ENCODE measurements around the gene MED13.
A peak's percentile ranks its signal among the peaks of the same experiment; 100 is the strongest.
"Not testable (repeated sequence)": the region's sequence is repeated elsewhere in the genome, so short reads cannot be mapped to it uniquely, and the experiment has no call there.

The MED13 gene

DNA sequence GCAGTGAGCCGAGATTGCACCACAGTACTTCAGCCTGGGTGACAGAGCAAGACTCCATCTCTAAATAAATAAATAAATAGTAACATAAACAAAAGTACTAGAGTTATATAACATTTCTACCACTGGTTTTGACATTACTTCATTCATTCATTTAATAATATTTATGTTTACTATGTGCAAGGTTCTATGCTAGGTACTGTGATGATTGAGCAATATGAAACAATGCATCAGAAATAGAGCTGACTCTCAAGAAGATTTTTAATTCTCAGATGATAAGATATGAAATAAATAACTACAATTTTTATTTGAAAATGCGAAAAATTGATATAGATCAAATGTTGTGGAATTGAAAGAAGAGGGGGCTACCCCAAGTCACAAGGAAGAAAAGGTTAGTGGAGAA lies 8.9 kb upstream of the MED13 start:
- Mint-ChIP-seq H3K9me3 (no peaks in the 10 kb centered on the region), H3K27me3 (peaks cover 7% of the 10 kb centered on the region), H3K27ac (no peak overlapping the region), H3K4me3 (no peak overlapping the region), H3K4me1 (no peaks in the 10 kb centered on the region)
- DNase-seq (no peak), ATAC-seq (no peak)

DNA sequence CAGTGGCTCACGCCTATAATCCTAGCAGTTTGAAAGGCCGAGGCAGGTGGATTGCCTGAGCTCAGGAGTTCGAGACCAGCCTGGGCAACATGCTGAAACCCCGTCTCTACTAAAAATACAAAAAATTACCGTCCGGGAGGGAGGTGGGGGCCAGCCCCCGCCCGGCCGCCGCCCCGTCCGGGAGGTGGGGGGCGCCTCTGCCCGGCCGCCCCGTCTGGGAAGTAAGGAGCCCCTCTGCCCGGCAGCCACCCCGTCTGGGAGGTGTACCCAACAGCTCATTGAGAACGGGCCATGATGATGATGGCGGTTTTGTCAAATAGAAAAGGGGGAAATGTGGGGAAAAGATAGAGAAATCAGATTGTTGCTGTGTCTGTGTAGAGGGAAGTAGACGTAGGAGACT lies 7.8 kb upstream of the MED13 start:
- H3K9me3 Mint-ChIP-seq, H3K4me1 Mint-ChIP-seq, H3K27me3 Mint-ChIP-seq, ATAC-seq, H3K27ac Mint-ChIP-seq, H3K4me3 Mint-ChIP-seq, DNase-seq: not testable (repeated sequence)

DNA sequence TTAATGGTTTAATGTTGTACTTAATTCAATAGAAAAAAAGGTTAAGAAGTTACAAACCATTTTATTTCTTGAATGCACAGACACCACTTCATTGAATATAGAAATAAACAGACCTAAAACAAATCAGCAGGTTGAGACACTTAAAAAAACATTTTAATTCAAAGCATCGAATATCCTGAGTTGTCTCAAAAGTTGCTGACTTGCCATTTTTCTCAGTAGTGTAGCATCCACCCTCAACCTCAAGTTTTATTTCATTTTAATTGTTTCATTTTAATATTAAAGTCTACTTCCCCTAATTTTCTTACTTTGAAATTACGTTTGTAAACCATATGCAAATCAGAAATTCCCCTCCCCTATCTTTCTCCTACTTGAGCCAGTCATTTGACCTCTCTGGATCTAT lies 5.8 kb upstream of the MED13 start:
- no peak for ATAC-seq
- no peak overlapping the region for H3K27ac Mint-ChIP-seq
- peaks cover 4% of the 10 kb centered on the region for H3K4me1 Mint-ChIP-seq
- H3K4me3 Mint-ChIP-seq, result no peak overlapping the region
- DNase-seq, result no peak
- H3K27me3 Mint-ChIP-seq, result no peaks in the 10 kb centered on the region
- H3K9me3 Mint-ChIP-seq, result no peaks in the 10 kb centered on the region

DNA sequence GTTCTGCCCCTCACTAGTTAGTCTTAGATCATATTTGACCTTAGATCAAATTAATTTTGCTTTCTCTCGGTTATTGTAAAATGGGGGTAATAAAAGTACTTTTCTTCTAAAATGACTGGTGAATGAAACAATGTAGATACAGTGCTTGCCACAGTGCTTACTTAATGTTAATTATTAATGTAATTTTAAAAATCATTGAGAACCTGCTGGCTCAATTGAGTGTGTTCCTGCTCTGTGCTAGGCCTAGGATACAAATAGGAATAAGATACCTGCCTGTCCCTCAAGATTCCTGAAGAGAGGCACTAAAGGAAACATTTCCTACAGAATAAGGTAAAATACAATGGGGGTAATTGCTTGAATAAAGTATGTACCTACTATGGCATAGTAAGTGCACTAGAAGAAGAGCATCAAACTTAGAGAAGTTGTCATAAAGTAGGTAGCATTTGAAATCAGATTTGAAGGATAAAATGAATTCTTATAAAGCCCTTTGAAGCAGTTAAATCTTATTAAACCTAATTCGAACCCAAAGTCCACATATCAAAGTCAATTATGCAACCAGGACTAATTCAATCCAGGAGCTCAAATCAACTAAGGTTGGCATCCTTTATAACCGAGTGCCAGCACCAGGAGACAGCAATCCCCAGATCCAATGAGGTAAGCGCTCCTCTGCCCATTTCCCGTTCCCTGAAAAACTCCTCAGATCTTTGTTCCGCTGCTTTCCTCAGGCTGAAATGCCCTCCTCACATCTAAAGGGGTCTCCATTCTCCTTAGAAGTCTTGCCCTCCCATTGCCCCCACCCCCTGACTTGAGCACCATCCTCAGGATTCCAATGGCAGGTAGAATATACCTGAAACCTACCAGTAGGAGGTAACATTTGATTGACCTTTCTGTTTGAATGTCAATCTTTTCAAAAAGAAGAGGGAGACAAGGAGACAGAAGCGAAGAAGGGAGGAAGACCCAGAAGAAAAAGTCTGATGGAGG lies 2.4 kb upstream of the MED13 start:
- Mint-ChIP-seq H3K9me3 (no peaks in the 10 kb centered on the region), H3K4me1 (peaks cover 21% of the 10 kb centered on the region), H3K27me3 (no peaks in the 10 kb centered on the region), H3K4me3 (no peak overlapping the region), H3K27ac (no peak overlapping the region)
- ATAC-seq (no peak), DNase-seq (no peak)

DNA sequence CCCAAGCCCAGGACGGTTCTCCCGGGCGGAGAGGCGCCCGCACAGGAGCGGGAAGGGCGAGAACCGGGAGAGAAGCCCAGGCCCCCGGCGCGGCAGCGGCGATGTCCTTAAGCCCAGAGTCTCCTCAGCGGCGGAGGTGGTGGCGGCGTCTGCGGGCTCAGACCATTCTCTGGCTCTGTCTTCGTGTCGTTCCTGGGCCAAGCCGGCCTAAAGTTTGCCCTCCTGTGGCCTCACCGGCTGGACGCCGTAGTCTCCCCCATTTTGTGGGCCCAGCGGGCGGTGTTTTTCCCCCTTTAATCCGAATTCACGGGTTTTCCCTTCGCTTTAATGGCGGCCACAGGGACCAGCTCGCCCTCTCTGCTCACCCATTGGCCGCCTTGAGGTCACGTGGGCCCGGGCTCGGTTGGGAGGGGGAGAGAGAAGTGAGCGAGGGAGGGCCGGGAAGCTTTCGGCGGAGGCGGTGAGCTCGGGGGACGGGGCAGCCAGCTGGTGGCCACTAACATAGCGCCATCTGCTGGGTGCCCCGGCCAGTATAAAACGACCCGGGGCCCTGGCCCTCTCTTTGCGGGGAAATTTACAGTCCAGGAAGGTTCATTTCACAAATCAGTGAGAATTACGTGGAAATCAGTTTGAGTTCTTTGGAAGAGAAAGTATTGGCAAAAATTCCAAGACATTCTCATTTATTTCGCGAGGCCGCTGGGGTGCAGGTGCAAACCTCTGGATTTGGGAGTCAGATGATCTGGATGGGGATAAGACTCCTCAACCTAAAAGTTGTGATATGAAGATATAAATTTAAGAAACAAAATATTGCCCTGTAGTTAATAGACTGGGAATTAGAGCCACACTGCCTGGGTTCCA lies 762 bp upstream of the MED13 start:
- no peaks in the 10 kb centered on the region for H3K27me3 Mint-ChIP-seq
- peaks cover 31% of the 10 kb centered on the region for H3K4me1 Mint-ChIP-seq
- DNase-seq (peak; percentile 97 to 99), ATAC-seq (peak; percentile 96)
- no peaks in the 10 kb centered on the region for H3K9me3 Mint-ChIP-seq
- H3K4me3 Mint-ChIP-seq, result peak overlapping the region; percentile 92 to 94
- peak overlapping the region; percentile 99 for H3K27ac Mint-ChIP-seq

DNA sequence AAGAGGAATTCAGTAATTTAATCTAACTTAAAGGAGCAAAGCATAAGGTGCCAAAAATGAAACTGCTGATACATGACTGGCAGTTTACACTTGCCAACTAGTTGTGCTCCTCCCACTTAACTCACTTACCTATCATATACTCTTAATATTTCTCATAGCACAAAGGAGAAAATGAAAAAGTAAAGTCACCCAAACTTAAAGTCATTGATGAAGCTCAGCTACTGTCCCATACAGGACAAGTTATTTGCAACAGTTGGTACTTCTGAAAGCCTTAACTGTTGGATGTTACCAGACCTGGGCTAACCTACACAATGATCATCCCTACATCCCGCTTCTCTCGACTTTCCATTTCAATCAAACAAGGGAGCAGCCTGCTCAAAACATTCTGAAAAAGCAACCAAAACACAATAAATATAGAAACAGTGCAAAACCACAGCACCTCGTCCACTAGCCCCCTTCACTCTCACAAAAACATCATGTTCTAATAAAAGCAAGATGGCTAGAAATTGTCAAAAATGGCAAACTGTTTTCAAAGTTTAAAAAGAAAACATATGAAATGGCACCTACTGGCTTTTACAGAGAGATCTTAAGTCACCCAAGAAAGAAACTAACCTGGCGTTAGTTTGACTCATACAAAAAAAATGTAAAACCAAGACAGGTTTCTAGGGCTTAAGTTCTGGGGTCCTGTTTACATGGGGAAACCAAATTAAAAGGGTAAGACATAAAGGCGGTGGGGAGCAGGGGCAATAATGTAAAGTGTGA lies 868 bp downstream of the MED13 start:
- peak overlapping the region; percentile 98 to 99 for H3K27ac Mint-ChIP-seq
- peak; percentile 15 for ATAC-seq
- peaks cover 46% of the 10 kb centered on the region for H3K4me1 Mint-ChIP-seq
- DNase-seq, result no peak
- no peaks in the 10 kb centered on the region for H3K27me3 Mint-ChIP-seq
- H3K9me3 Mint-ChIP-seq, result no peaks in the 10 kb centered on the region
- peak overlapping the region; percentile 80 to 99 for H3K4me3 Mint-ChIP-seq

DNA sequence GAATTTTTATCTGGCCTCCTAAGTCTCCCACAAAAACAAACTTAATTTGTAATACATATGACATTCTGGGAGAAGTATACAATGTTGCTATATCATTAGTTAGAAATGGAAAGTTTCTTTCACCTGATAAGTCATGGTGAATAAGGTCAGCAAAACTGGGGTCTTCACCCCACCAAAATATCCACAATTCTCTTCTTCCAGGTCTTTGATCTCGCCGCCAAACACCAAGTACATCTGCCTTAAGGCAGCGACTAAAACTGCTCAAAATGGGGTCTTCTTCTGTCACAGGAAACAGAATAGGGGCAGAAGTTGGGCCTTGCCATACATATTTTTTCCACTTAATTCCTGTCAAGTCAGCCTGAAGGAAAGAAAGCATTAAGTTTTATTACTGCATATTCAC lies 2.1 kb downstream of the MED13 start:
- Mint-ChIP-seq H3K27me3 (no peaks in the 10 kb centered on the region), H3K9me3 (no peaks in the 10 kb centered on the region), H3K27ac (peak overlapping the region in 1 of 2 donors; percentile 89), H3K4me3 (peak overlapping the region; percentile 80 to 99), H3K4me1 (peaks cover 59% of the 10 kb centered on the region)
- ATAC-seq, result no peak
- DNase-seq, result no peak

DNA sequence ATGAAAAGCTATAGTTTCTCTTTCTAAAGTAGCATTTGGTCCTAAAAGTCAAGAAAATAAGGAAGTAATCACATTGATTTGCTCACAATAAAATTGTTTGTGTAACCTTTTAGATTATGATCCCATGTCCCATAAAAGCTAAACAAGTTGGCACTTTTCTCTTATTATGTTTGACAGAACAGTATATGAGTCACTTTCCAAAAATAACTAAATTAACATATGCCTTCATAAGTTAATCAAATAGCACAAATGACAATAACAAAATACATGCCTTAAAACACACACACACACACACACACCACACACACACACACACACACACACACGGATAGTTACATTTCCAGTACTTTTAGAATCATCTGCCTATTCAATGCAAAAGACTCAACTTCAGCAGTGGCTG lies 2.8 kb downstream of the MED13 start:
- H3K9me3 Mint-ChIP-seq, result no peaks in the 10 kb centered on the region
- H3K4me3 Mint-ChIP-seq, result peak overlapping the region; percentile 80 to 99
- H3K27ac Mint-ChIP-seq, result peak overlapping the region in 1 of 2 donors; percentile 29
- ATAC-seq (no peak), DNase-seq (no peak)
- no peaks in the 10 kb centered on the region for H3K27me3 Mint-ChIP-seq
- H3K4me1 Mint-ChIP-seq, result peaks cover 62% of the 10 kb centered on the region

DNA sequence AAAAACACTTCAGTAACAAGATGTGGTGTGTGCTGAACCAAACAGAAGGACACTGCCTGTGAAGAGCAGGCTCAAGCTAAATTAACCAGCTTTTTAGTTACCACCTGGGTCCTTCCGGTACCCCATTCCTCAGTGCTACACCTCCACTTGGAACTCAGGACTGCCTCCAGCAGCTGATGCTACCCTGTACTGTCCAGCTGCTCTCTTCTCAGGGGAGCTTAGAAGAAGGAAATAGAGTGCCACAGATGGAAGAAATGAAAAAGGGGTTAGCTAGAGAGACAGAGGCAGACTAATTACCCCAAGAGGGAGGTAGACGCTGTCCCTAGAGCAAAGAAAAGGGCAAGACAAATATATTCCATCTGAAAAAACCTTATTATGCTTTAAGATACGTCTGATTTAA lies 5.7 kb downstream of the MED13 start:
- H3K27me3 Mint-ChIP-seq, result no peaks in the 10 kb centered on the region
- H3K4me3 Mint-ChIP-seq, result peak overlapping the region in 1 of 2 donors; percentile 20
- no peaks in the 10 kb centered on the region for H3K9me3 Mint-ChIP-seq
- peaks cover 67% of the 10 kb centered on the region for H3K4me1 Mint-ChIP-seq
- ATAC-seq (no peak), DNase-seq (no peak)
- H3K27ac Mint-ChIP-seq, result no peak overlapping the region

DNA sequence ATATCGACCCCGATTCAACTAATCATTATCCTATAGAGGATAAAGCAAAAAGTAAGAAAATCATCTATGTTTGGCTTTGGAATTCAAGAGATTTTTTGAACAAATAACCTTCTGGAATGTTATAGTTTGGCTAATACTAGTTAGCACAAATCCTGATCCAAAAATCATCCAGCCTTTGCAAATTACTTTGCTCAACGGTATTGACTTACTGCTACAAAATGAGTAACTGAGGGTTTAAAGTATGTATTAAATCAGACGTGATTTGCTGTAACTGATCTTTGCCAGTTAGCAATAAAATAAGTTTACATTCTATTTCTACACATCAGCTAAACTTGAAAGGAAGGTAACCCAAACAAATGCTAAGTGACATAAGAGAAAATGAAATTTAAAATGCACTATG lies 6.5 kb downstream of the MED13 start:
- Mint-ChIP-seq H3K27me3 (no peaks in the 10 kb centered on the region), H3K27ac (no peak overlapping the region), H3K4me3 (no peak overlapping the region), H3K4me1 (peaks cover 63% of the 10 kb centered on the region), H3K9me3 (no peaks in the 10 kb centered on the region)
- DNase-seq, result no peak
- no peak for ATAC-seq

DNA sequence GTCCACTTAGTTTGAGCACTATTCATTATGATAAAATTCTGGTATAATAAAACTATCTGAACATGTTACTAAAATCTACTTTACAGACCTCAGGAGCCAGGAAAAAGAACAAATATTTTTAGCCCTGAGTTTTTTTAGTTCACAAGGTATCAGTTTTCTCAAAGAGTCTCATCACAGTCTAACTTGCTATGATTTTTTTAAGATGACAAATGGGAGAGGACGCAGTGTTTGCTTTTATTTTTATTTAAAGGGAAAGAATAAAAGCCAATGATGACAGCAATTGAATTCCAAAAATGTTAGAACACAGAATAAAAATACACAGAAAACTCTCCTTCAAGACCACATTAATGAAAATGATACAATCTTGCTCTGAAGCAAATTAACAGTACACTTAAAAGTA lies 7.4 kb downstream of the MED13 start:
- ATAC-seq, result no peak
- Mint-ChIP-seq H3K4me1 (peaks cover 63% of the 10 kb centered on the region), H3K9me3 (no peaks in the 10 kb centered on the region), H3K27me3 (no peaks in the 10 kb centered on the region), H3K4me3 (no peak overlapping the region), H3K27ac (peak overlapping the region in 1 of 2 donors; percentile 12)
- no peak for DNase-seq

DNA sequence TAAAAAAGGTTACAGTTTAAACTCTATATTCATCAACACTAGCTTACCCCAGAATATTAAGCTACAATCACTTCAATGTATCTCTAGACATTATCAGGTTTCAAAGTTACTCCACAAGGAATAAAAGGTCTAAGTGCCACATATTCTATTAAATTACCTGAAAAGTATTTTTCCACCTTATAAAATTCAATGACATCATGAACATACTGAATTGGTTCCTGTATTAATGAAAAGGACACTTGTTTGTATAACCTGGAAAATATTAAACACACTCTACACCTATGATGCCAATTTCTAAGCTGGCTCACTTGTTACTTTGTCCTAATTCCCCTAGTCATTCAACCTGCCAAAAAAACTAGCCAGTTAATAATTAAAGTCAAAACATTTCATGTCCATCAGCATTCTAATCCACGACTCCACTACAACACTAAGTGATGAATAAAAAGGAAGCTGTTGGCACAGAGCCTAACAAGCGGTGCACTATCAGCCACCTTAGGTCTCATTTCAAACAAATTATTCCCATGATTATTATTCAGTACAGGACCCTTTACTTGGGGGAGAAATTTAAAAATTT lies 12.2 kb downstream of the MED13 start:
- H3K4me3 Mint-ChIP-seq, result no peak overlapping the region
- H3K9me3 Mint-ChIP-seq, result no peaks in the 10 kb centered on the region
- peaks cover 48% of the 10 kb centered on the region for H3K4me1 Mint-ChIP-seq
- no peaks in the 10 kb centered on the region for H3K27me3 Mint-ChIP-seq
- no peak for DNase-seq
- peak overlapping the region in 1 of 2 donors; percentile 11 for H3K27ac Mint-ChIP-seq
- no peak for ATAC-seq

DNA sequence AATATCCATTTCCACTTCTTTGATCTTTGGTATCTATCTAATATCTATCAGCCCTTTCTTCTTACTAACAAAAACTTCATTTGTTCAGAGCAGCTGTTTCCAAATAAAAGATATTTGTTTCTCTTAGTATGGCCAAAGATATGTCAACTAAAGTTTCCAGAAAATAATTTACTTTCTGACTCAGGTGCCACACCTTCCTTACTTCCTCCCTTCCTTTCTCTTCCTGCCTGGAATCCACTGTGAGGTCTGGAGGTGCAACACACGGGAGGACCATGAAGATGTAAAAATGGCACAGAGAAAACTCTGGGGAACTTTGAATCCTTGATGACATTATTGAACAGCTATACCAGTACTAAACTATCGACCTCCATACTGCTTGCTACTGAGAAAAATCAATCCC lies 14.0 kb downstream of the MED13 start:
- H3K4me3 Mint-ChIP-seq, result no peak overlapping the region
- H3K27ac Mint-ChIP-seq, result no peak overlapping the region
- H3K4me1 Mint-ChIP-seq, result peaks cover 46% of the 10 kb centered on the region
- DNase-seq (no peak), ATAC-seq (no peak)
- no peaks in the 10 kb centered on the region for H3K9me3 Mint-ChIP-seq
- no peaks in the 10 kb centered on the region for H3K27me3 Mint-ChIP-seq

DNA sequence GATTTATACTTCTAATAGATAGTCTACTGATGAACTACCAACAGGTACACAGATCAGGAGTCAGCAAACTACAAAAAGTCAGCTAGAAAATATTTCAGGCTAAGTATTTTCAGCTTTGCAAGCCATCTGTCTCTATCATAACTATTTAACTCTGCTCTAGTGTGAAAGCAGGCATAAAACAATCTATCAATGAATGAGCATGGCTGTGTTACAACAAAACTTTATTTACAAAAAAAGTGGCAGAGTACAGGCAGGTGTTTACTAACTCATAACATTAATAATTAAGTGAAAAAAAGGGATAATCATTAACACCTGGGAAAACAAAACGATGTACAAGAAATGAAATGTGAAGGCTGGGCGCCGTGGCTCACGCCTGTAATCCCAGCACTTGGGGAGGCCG lies 15.8 kb downstream of the MED13 start:
- ATAC-seq (no peak), DNase-seq (no peak)
- Mint-ChIP-seq H3K4me3 (no peak overlapping the region), H3K9me3 (no peaks in the 10 kb centered on the region), H3K4me1 (peaks cover 44% of the 10 kb centered on the region), H3K27ac (peak overlapping the region in 1 of 2 donors; percentile 48), H3K27me3 (no peaks in the 10 kb centered on the region)

DNA sequence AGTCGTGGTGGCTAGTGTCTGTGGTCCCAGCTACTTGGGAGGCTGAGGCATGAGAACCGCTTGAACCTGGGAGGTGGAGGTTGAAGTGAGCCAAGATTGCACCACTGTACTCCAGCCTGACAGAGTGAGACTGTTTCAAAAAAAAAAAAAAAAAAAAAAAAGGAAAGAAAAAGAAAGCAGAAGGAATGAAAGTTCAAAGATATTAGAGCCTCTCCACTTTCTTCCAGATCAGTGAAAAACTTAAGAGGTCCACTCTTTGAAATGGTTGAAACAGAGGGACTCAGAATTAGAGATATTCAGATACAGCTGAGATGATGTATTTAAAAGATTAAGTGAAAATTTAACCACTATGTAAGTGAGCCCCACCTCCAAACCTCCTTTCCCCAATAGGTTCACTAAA lies 16.8 kb downstream of the MED13 start:
- H3K9me3 Mint-ChIP-seq, result no peaks in the 10 kb centered on the region
- ATAC-seq (no peak), DNase-seq (no peak)
- no peaks in the 10 kb centered on the region for H3K27me3 Mint-ChIP-seq
- H3K4me3 Mint-ChIP-seq, result no peak overlapping the region
- H3K27ac Mint-ChIP-seq, result no peak overlapping the region
- H3K4me1 Mint-ChIP-seq, result peaks cover 46% of the 10 kb centered on the region

All from stimulated activated naive CD8-positive, alpha-beta T cell treated with anti-CD3 and anti-CD28 coated beads, Interleukin-15, amount 100 ng/mL, for 72 hours (primary cell).